Prostate gland (tissue), 2 donors: ENCODE measurements around the gene THAP11. TPM values are rescaled to one million over a fixed set of nuclear protein-coding genes. Genes with fewer than 3 reads are reported as not detected.
A peak's percentile ranks its signal among the peaks of the same experiment; 100 is the strongest.

ENCODE experiments used
- DNase-seq: peaks from one replicate; pipeline ENCODE4 v3.0.0-alpha.2; 2019; ENCODE audit warnings: low spot score
- H3K27ac ChIP-seq, 2 donors: fragments of 200-600 bp; sonication (generic); 2 replicates each; pipeline ENCODE4 v1.5.1; 2017 to 2019
- H3K27me3 ChIP-seq: fragments of 200-600 bp; sonication (generic); replicated peaks from 2 replicates; pipeline ENCODE4 v1.5.1; 2019; ENCODE audit not compliant: insufficient read depth
- H3K36me3 ChIP-seq, 2 donors: fragments of 200-600 bp; sonication (generic); 1 replicate in 1 of 2; 2 replicates in 1 of 2; pipeline versions ENCODE4 v1.5.1 to v1.8.1; 2017 to 2019
- H3K4me1 ChIP-seq: fragments of 200-600 bp; sonication (generic); replicated peaks from 2 replicates; pipeline ENCODE4 v1.5.1; 2019
- H3K4me3 ChIP-seq, 2 donors: fragments of 200-600 bp; sonication (generic); 2 replicates each; pipeline ENCODE4 v1.5.1; 2017 to 2019
- H3K9me3 ChIP-seq: fragments of 200-600 bp; sonication (generic); 2 replicates; pipeline ENCODE4 v1.5.1; 2017
- CTCF ChIP-seq, 4 experiments: fragments of 200-600 bp in 2 of 4; fragments of 450-650 bp in 2 of 4; sonication (generic) in 2 of 4; IDR thresholded peaks; 1 replicate in 3 of 4; 2 replicates in 1 of 4; pipeline ENCODE4 v1.5.1; 2016 to 2019; ENCODE audit warnings: antibody characterized with exemption in 4 of 4, mild to moderate bottlenecking in 2 of 4, moderate library complexity in 2 of 4
- POLR2A ChIP-seq: fragments of 450-650 bp; IDR thresholded peaks from one replicate; pipeline ENCODE4 v1.6.1; 2016; ENCODE audit warnings: antibody characterized with exemption, mild to moderate bottlenecking
- POLR2AphosphoS5 ChIP-seq: sonication (generic); formaldehyde crosslinking; IDR thresholded peaks from one replicate; pipeline ENCODE4 v1.6.1; 2017; ENCODE audit warnings: antibody characterized with exemption
- WGBS: methylation state at CpG from one replicate; pipeline ENCODE4 v1.1.5; 2018; 5-methylcytosine and 5-hydroxymethylcytosine counted together
- intact Hi-C: fragments of 100-400 bp; cut with DNase I; formaldehyde crosslinking; loops from one replicate; pipeline ENCODE4 v1.14.2; 2022
- total RNA-seq, 2 donors: library from RNA; depleted of rRNA; stranded (reverse); fragments of >200 nt; gene quantifications; one replicate each; pipeline ENCODE4 v1.1.0, GENCODE V29; 2016

Gene THAP11
- total RNA-seq, 2 donors from 2014 or later, result 60.2 to 78.6 TPM

- peak overlapping the region; percentile 100 for H3K27ac ChIP-seq
- no peaks in the 10 kb centered on the region for H3K36me3 ChIP-seq
- 5% methylated on average over 11 of the region's 11 CpGs for WGBS
- H3K4me3 ChIP-seq, result peak overlapping the region; percentile 86 to 91
- TF ChIP-seq POLR2A (no peak), CTCF (IDR thresholded peaks at IDR 0.05) (no peak), POLR2AphosphoS5 (no peak)
- H3K4me1 ChIP-seq, result peaks cover 15% of the 10 kb centered on the region
- intact Hi-C loops, result loop anchor here (5.0 kb wide), 1 partner anchor 181 kb away; the partner anchor contains the start of genes ACD and PARD6A
- DNase-seq, result no peak
- H3K27me3 ChIP-seq, result no peaks in the 10 kb centered on the region
- no peaks in the 10 kb centered on the region for H3K9me3 ChIP-seq
Observed at GRCh38 chr16:67843343-67843765, 1.2 kb downstream of the THAP11 start.

GRCh38 chr16:67844497-67844896, 2.4 kb downstream of the THAP11 start:
- Histone ChIP-seq H3K27me3 (no peaks in the 10 kb centered on the region), H3K4me3 (no peak overlapping the region), H3K9me3 (no peaks in the 10 kb centered on the region), H3K36me3 (no peaks in the 10 kb centered on the region), H3K4me1 (peaks cover 15% of the 10 kb centered on the region), H3K27ac (no peak overlapping the region)
- WGBS, result 62% methylated on average over 4 of the region's 4 CpGs
- intact Hi-C loops, result loop anchor here (5.0 kb wide), 1 partner anchor 182 kb away; the partner anchor contains the start of genes ACD and PARD6A
- DNase-seq, result no peak
- TF ChIP-seq POLR2AphosphoS5 (no peak), CTCF (IDR thresholded peaks at IDR 0.05) (no peak), POLR2A (no peak)

DNA sequence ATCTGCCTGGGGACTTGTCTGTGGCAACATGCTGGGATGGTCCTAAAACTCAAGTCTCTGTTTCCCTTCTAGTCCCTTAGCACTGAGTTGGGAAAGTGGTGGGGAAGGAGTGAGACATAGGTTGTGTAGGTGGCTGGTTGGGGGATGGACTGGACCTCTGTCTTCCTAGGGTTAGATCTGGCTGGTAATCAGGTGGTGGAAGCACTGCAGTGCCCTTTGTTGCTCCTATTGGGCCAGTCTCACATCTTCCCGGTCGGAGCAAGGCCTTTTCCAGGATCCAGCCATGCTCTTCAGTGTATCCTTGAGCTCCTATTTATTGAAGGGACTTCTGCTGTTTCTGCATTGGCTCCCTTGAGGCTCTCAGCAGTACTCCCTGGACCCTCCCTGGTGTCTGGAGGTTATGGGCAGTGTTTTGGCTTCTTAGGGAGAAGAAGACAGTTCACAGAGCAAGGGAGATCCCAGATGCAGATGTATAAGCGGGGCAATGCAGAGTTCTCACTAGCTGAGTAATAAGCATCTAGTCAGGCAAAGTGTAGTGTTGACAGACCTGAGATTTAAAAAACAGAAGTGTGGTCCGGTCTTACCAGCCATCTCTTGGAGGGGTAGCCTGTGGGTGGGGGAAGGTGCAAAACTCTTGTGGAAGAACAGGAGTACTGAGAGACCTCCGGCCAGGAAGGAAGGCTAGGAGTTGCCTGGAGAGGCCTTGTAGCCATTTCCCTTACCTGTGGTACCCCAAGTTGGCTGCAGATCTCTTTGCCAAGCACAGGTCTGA, 3.4 kb downstream of the THAP11 start:
- Histone ChIP-seq H3K27me3 (no peaks in the 10 kb centered on the region), H3K9me3 (no peaks in the 10 kb centered on the region), H3K4me3 (peak overlapping the region in 1 of 2 donors; percentile 91), H3K27ac (peak overlapping the region; percentile 96 to 97), H3K36me3 (no peaks in the 10 kb centered on the region), H3K4me1 (peaks cover 15% of the 10 kb centered on the region)
- 61% methylated on average over 5 of the region's 5 CpGs for WGBS
- no peak for DNase-seq
- TF ChIP-seq POLR2AphosphoS5, result no peak
- TF ChIP-seq CTCF (IDR thresholded peaks at IDR 0.05), result no peak
- no peak for TF ChIP-seq POLR2A
- intact Hi-C loops, result loop anchor here (2.0 kb wide), 1 partner anchor 25 kb away; no protein-coding TSS in a partner anchor

- no peak for DNase-seq
- H3K4me1 ChIP-seq, result peaks cover 15% of the 10 kb centered on the region
- no peak for TF ChIP-seq POLR2AphosphoS5
- TF ChIP-seq CTCF (IDR thresholded peaks at IDR 0.05), result no peak
- no peak for TF ChIP-seq POLR2A
- peak overlapping the region; percentile 78 to 91 for H3K4me3 ChIP-seq
- no peaks in the 10 kb centered on the region for H3K27me3 ChIP-seq
- H3K36me3 ChIP-seq, result no peaks in the 10 kb centered on the region
- peak overlapping the region; percentile 96 to 97 for H3K27ac ChIP-seq
- intact Hi-C loops, result loop anchor here (2.0 kb wide), 1 partner anchor 25 kb away; no protein-coding TSS in a partner anchor
- 8% methylated on average over 2 of the region's 2 CpGs for WGBS
- no peaks in the 10 kb centered on the region for H3K9me3 ChIP-seq
Observed at GRCh38 chr16:67846063-67846319, 3.9 kb downstream of the THAP11 start.
